ENCODE data around the gene SLC35G4. TPM values are rescaled to one million over a fixed set of nuclear protein-coding genes. Genes with fewer than 3 reads are reported as not detected.

Gene SLC35G4
- total RNA-seq, 4 donors from 2014 or later: not detected

DNA sequence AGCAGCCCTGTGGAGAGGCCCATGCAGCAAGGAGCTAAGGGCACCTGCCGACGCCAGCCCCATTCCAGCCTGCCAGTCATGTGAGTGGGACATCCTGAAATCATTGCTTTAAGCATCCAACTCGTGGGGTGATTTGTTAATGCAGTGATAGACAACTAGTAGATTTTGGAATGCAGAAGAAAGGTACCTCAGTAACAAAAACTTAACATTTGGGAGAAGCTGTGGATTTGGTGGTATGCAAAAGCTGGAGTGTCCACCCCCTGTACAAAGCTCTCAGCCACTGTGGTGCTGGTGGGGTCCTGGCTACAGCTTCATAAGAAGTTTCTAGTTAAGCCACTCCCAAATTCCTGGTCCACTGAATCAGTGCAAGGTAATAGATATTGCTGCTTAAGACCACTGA, 42.5 kb downstream of the SLC35G4 start:
- TF ChIP-seq, protein P1, sequence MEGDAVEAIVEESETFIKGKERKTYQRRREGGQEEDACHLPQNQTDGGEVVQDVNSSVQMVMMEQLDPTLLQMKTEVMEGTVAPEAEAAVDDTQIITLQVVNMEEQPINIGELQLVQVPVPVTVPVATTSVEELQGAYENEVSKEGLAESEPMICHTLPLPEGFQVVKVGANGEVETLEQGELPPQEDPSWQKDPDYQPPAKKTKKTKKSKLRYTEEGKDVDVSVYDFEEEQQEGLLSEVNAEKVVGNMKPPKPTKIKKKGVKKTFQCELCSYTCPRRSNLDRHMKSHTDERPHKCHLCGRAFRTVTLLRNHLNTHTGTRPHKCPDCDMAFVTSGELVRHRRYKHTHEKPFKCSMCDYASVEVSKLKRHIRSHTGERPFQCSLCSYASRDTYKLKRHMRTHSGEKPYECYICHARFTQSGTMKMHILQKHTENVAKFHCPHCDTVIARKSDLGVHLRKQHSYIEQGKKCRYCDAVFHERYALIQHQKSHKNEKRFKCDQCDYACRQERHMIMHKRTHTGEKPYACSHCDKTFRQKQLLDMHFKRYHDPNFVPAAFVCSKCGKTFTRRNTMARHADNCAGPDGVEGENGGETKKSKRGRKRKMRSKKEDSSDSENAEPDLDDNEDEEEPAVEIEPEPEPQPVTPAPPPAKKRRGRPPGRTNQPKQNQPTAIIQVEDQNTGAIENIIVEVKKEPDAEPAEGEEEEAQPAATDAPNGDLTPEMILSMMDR (IDR thresholded peaks at IDR 0.05; ENCODE audit: low read depth): no peak

GRCh38 chr18:11653521-11653920, 44.1 kb downstream of the SLC35G4 start:
- TF ChIP-seq, protein P1 (IDR thresholded peaks at IDR 0.05; ENCODE audit: low read depth): no peak

DNA sequence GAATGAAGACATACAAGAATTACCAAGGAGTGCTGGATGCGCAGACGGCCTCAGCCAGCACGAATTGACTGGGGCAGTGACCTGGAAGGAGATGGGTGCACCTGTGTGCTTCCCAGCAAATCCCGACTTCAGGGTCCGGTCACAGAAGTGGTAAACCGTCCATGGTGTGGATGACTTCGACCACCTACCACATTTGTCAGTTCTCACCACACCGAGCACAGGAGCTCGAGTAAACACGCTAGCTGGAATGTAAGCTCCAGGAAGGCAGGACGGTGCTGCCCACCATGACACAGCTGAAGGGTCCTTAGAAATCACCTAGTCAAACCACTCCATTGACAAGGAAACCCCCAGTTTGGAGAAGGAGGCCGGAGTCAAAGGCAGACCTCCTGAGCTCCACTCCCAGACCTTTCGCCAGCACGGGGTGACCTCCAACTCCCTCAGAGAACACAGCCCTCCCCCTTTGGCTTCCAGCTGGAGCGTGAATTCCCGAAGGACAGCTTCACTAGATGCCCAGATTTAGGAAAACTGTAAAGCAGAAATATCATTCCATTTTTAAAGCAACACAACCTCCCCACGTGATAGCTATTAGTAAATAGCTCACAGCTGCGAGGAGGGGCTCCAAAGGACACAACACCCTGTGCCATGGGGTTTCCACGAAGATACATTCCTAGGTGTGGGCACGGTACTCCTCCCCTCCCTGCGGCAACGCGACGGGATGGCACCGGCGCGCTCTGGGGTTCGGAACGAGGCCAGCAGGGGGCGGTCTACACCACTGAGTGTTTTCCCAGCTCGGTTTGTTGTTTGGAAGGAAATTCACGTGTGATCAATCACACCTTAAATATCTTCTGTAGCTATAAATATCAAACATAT, 45.6 kb downstream of the SLC35G4 start:
- TF ChIP-seq, protein P1 (IDR thresholded peaks at IDR 0.05; ENCODE audit: low read depth): no peak

DNA sequence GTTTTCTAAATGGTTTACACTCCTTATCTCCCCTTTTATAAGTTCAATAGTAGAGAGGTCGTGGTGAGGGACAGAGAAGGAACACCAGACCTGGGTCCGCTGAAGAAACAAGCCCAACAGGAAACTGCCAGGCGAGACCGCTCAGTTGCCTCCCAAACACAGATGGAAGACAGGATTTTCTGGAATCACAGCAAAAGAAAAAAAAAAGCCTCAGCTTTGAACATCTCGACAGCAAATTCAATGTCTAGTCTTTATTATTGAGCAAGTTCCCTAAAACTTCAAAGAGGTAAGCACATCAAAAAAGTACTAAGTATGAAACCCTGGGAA, 46.2 kb downstream of the SLC35G4 start:
- TF ChIP-seq, protein P1 (IDR thresholded peaks at IDR 0.05; ENCODE audit: low read depth): no peak

- TF ChIP-seq, protein P1 (IDR thresholded peaks at IDR 0.05; ENCODE audit: low read depth): no peak
Observed at GRCh38 chr18:11657152-11657551, 47.8 kb downstream of the SLC35G4 start.

DNA sequence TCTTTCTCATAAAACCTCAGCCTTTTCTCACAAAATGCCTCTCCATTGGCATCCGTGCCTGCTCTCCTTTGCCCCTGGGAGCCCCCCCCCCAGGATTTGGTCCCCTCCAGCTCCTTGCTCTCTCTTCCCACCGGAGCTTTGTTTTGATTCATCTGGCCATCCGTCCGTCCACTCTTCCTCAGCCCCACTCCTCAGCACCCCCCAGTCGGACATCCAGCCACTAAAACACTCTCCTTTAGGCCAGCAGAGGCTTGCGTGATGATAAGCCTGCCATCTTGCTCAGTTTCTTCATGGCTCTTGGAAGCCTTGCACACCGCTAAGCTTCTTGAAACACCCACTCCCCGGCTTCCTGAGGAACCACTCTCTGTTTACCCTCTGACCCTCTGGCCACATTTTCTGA, 48.2 kb downstream of the SLC35G4 start:
- TF ChIP-seq, protein P1 (IDR thresholded peaks at IDR 0.05; ENCODE audit: low read depth): no peak

DNA sequence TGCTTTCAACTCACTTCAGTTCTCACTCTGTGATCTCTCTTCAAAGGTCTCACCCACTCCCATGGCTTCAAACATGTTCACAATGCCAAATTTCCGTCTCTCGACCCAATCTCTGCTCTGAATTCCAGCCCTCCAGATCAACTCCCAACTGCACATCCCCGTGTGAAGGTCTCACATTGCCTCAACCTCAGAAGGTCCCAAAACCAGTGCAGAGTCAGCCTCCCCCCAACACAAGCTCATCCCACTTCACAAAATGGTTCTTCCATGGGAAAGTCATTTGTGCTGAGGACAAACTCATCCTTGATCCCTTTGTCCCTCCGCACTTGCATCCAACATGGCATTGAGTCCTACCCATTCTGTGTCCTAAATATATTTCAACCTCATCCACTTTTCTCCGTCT, 48.6 kb downstream of the SLC35G4 start:
- TF ChIP-seq, protein P1 (IDR thresholded peaks at IDR 0.05; ENCODE audit: low read depth): no peak

Data from subcutaneous adipose tissue (tissue), 4 donors.